Measurements from ENCODE around the gene RFK. TPM values are rescaled to one million over a fixed set of nuclear protein-coding genes. Genes with fewer than 3 reads are reported as not detected.
"Not testable (repeated sequence)": the region's sequence is repeated elsewhere in the genome, so short reads cannot be mapped to it uniquely, and the experiment has no call there.

Gene RFK
- total RNA-seq, 1 experiment from 2014 or later, result 14.0 TPM

GRCh38 chr9:76438841-76439588, 44.8 kb upstream of the RFK start:
- H3K27ac Mint-ChIP-seq (ENCODE audit: unreplicated experiment), result no peak overlapping the region
- BruUV-seq (replicated peaks), result no TSS peak
- CTCF ChIA-PET, result interaction anchor here (0.6 kb wide), 1 partner anchor 651 kb away, joined by 3 read pairs; no protein-coding TSS in a partner anchor

GRCh38 chr9:76437017-76437699, 42.9 kb upstream of the RFK start:
- DNase-seq; H3K4me3 Mint-ChIP-seq (ENCODE audit: low read depth, unreplicated experiment); H3K27me3 Mint-ChIP-seq (ENCODE audit: unreplicated experiment); BruUV-seq (replicated peaks); H3K27ac Mint-ChIP-seq (ENCODE audit: unreplicated experiment); H3K9me3 Mint-ChIP-seq (ENCODE audit: low read depth, unreplicated experiment); intact Hi-C loops (cut with micrococcal nuclease; ENCODE audit: unreplicated experiment); H3K36me3 Mint-ChIP-seq (ENCODE audit: insufficient read depth, unreplicated experiment): not testable (repeated sequence)
- H3K4me1 Mint-ChIP-seq (ENCODE audit: low read depth, unreplicated experiment), result peaks cover 18% of the 10 kb centered on the region
- CTCF ChIA-PET, result interaction anchor here (0.6 kb wide), 1 partner anchor 143 kb away, joined by 3 read pairs; no protein-coding TSS in a partner anchor

More at GRCh38 chr9:76438841-76439588, 44.8 kb upstream of the RFK start:
- Mint-ChIP-seq H3K36me3 (ENCODE audit: insufficient read depth, unreplicated experiment) (peaks cover 11% of the 10 kb centered on the region), H3K27me3 (ENCODE audit: unreplicated experiment) (no peaks in the 10 kb centered on the region), H3K9me3 (ENCODE audit: low read depth, unreplicated experiment) (no peaks in the 10 kb centered on the region), H3K4me3 (ENCODE audit: low read depth, unreplicated experiment) (no peak overlapping the region), H3K4me1 (ENCODE audit: low read depth, unreplicated experiment) (peaks cover 18% of the 10 kb centered on the region)
- DNase-seq, result no peak
- intact Hi-C loops (cut with micrococcal nuclease; ENCODE audit: unreplicated experiment), result no loop called here
- TF ChIP-seq CTCF (IDR thresholded peaks at IDR 0.05; ENCODE audit: unreplicated experiment), result no peak

- H3K27me3 Mint-ChIP-seq (ENCODE audit: unreplicated experiment); H3K36me3 Mint-ChIP-seq (ENCODE audit: insufficient read depth, unreplicated experiment); BruUV-seq (replicated peaks); CTCF ChIA-PET; H3K9me3 Mint-ChIP-seq (ENCODE audit: low read depth, unreplicated experiment); H3K4me3 Mint-ChIP-seq (ENCODE audit: low read depth, unreplicated experiment); DNase-seq; intact Hi-C loops (cut with micrococcal nuclease; ENCODE audit: unreplicated experiment): not testable (repeated sequence)
- peak overlapping the region; percentile 42 for H3K27ac Mint-ChIP-seq (ENCODE audit: unreplicated experiment)
- H3K4me1 Mint-ChIP-seq (ENCODE audit: low read depth, unreplicated experiment), result peaks cover 18% of the 10 kb centered on the region
These were observed 40.7 kb upstream of the RFK start for GRCh38 chr9:76434897-76435296.

- Mint-ChIP-seq H3K4me1 (ENCODE audit: low read depth, unreplicated experiment) (peaks cover 18% of the 10 kb centered on the region), H3K36me3 (ENCODE audit: insufficient read depth, unreplicated experiment) (no peaks in the 10 kb centered on the region), H3K27me3 (ENCODE audit: unreplicated experiment) (no peaks in the 10 kb centered on the region), H3K9me3 (ENCODE audit: low read depth, unreplicated experiment) (no peaks in the 10 kb centered on the region), H3K4me3 (ENCODE audit: low read depth, unreplicated experiment) (no peak overlapping the region), H3K27ac (ENCODE audit: unreplicated experiment) (no peak overlapping the region)
- TF ChIP-seq CTCF (IDR thresholded peaks at IDR 0.05; ENCODE audit: unreplicated experiment), result no peak
- BruUV-seq (replicated peaks), result no TSS peak
- intact Hi-C loops (cut with micrococcal nuclease; ENCODE audit: unreplicated experiment), result no loop called here
- CTCF ChIA-PET, result no interaction called here
- no peak for DNase-seq
These were observed 39.6 kb upstream of the RFK start for GRCh38 chr9:76433836-76434235.

GRCh38 chr9:76433406-76433805, 39.2 kb upstream of the RFK start:
- Mint-ChIP-seq H3K36me3 (ENCODE audit: insufficient read depth, unreplicated experiment) (no peaks in the 10 kb centered on the region), H3K9me3 (ENCODE audit: low read depth, unreplicated experiment) (no peaks in the 10 kb centered on the region), H3K27me3 (ENCODE audit: unreplicated experiment) (no peaks in the 10 kb centered on the region), H3K4me3 (ENCODE audit: low read depth, unreplicated experiment) (no peak overlapping the region), H3K27ac (ENCODE audit: unreplicated experiment) (no peak overlapping the region), H3K4me1 (ENCODE audit: low read depth, unreplicated experiment) (peaks cover 18% of the 10 kb centered on the region)
- no peak for DNase-seq
- no TSS peak for BruUV-seq (replicated peaks)
- intact Hi-C loops (cut with micrococcal nuclease; ENCODE audit: unreplicated experiment), result no loop called here
- TF ChIP-seq CTCF (IDR thresholded peaks at IDR 0.05; ENCODE audit: unreplicated experiment), result no peak
- CTCF ChIA-PET, result no interaction called here
